HG03432 (cell line): ENCODE measurements around the gene DNAH1.

Experiments
- ATAC-seq: cut with Tn5 transposase; IDR thresholded peaks from one replicate; pipeline ENCODE4 v1.9.1; 2021; ENCODE audit warnings: mild to moderate bottlenecking, moderate library complexity; ENCODE audit not compliant: unreplicated experiment

The DNAH1 gene

DNA sequence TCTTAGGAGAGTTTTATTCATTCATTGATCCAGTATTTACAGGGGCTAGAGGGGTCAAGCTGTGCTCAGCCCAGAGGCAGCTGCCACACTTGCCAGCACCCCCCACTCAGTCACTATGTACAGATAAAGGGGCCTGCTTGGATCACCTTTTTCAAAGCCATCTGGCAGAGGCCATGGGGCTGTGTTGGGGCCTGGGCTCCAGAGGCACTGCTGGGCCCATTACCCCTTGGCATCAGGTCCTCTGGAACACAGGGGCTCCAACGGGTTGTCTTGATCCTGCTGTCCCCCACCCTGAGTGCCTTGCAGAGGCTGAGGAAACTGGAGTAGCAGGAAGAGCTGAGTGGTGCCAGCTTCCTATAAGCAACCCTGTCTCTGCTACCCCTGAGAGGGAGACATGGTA is 84.9 kb downstream of the DNAH1 start:
- ATAC-seq, result no peak

DNA sequence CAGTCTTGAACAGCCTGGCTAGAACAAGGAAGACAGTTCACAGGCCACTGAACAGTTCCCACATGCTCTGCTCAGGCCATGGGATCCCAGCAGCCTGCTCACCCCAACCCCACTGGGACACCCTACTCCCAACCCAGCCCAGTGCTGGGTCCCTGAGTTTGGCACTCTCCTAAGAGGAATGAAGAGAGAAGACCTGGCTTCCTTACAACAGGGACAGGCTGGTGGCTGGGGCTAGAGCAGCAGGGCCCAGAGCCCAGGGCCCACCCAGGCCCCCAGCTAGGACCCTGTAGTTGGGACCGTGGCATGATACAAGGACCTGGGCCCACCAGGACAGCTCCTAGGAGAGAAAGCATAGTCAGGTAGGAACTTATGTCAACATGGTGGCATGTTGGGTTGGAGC is 85.4 kb downstream of the DNAH1 start:
- ATAC-seq, result no peak

DNA sequence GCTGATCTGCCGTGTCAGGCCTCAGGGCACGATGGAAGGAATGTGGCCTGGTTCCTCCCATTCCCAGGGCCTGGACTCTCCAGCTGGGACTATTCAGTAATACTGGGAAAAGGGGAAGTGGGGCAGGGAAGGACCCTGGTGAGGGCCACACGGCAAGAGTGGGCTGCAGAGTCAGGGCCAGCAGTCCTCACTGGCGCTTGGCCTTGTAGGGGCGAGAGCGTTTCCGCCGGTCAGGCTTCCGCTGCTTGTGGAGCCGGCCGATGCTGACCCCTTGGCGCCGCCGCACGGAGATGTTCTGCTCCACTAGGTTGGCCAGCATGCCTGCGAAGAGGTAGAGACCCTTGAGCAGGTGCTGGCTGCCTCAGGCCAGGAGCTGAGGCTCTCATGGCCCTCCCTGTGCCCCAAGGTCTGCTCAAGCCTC is 86.0 kb downstream of the DNAH1 start:
- ATAC-seq, result no peak

DNA sequence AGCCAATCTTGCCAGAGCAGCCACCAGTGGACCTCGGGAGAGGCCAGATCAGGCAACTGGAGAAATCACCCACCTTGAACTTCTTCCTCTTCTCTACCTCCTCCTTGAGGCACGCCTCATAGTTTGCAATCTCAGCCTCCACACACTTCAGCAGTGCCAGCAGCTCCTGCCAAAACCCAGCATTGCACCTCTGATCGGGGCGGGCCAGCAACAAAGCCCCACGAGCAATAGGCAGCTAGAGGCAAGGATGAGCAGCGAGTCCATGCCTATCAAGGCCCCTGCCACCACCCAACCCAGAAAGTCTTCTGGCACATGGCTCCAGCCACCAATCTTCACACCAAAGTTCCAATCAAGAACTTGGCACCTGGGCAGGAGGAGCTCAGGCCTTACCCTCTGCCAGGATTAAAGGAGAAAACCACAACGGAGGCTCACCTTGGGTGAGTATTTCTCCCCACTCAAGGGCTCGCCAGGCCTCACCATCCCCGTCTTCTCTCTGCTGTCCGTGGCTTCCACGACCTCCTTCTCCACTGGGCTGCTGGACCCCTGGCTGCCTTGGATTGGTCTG is 86.7 kb downstream of the DNAH1 start:
- no peak for ATAC-seq

DNA sequence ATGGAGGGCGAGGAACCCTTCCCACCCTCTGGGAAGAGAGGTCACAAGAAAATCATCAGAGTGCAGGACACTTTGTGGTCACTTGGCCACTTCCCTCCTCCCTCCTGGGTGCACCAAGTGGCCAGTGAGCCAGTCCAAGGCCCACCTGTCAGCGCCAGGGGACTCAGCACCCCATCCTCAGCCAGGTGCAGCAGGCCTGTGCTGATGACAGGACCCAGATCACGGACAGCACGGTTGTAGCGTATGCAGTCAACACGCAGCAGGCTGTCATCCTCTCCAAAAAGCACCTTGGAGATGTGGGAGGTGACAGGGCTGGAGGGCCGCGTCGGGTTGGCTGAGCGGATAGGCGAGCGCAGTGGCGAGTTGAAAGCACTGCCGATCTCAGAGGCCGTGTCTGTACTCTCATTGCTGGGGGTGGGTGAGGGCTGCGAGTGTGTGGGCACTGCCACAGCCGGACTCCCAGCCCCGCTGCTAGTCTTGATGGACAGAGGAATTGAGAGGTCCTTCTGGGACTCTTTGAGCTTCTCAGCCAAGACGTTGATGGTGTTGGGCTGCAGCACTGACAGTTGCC is 87.2 kb downstream of the DNAH1 start:
- no peak for ATAC-seq

DNA sequence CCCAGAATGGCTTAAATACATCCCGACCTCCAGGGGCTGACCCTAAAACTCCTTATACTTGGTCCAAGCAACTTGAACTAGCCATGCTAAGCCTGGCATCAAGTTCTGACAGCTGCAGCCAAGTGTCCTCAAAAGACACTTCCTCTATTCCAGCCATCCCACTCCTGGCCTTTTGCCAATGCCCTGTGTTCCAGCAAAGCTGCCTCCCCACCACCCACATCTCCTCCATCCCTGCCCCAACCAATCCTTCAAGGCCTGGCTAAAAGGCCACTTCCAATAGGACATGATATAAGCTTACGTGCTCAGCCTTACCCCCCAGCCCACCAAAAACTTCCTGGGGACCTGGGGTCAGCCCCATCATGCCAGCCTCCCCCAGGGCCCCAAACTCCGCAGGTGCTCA is 87.8 kb downstream of the DNAH1 start:
- no peak for ATAC-seq

DNA sequence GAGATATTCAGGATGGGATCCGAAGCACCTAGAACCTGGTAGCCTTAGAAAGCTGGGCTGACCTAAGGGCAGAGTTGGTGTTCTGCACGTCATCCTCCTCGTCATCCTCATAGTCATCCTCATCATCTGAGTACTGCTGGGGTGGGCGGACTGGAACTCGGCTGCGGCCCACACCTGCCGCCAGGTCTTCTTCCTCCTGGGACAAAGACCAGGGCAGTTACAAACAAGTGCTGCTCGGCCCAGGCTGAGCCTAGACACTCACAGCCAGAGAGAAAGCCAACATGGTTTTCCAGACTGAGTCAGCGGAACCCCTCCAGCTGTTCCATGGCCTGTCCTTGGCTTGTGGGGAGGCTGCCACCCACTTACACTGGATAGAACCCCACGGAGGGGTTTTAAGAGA is 88.3 kb downstream of the DNAH1 start:
- ATAC-seq, result no peak

DNA sequence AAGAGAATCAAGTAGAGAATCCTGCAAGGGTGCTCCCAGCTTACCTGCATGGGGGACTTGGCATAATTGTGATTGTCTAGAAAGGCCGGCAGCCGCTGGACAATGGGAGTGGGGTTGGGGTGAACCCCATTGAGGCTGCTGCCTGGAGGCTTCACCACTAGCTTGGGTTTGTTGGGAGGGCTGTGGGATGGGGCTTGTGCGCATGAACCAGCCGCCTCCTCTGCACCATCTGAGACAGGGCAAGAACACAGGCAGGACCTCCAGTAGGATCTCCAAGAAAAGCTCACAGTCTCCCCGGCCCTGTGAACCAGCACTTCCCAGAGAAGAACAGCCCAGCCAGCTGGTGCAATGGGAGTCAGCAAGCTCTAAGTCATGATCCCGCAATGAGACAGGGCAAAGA is 88.9 kb downstream of the DNAH1 start:
- no peak for ATAC-seq

DNA sequence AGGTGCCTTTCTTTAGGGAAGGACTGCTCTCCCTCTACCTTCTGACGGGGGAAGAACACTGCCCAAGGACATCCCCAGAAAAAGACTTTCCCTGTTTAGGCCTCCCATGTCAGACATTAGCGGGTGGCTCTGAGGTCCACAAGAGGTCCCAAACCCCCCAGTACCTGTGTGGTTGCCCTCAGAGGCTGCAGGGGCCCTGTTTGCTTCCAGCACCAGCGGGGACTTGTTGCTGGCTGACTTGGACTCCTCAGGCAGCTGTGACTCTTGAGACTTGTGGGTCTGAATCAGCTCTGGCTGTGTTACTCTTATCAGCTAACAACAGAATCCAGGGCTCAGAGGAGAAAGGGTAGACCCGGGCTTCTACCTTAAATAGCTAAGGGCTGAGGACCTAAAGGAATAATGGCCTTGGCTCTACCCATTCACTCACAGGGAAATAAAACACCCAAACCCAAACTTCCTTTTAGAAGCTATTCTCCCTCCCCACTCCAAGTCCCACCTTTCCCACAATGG is 89.5 kb downstream of the DNAH1 start:
- ATAC-seq, result no peak

DNA sequence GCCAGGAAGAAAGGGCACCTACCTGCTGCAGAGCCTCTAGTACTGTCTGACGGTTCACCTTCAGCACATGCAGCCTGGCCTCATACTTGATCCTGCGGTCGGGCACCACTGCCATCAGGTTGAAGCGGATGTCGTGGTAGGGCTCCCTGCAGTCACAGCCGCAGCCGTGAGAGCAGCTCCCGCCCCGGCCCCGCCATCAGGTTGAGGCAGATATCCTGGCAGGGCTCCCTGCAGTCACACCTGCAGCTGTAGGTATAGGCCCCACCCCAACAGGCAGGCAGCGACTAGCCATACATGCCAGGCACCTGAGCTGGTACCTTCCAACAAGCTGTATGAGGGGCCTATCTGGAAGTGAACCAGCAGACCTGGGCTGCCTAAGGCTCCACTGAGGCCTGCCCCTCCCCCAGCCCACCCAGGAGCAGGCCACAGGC is 90.1 kb downstream of the DNAH1 start:
- ATAC-seq, result no peak

DNA sequence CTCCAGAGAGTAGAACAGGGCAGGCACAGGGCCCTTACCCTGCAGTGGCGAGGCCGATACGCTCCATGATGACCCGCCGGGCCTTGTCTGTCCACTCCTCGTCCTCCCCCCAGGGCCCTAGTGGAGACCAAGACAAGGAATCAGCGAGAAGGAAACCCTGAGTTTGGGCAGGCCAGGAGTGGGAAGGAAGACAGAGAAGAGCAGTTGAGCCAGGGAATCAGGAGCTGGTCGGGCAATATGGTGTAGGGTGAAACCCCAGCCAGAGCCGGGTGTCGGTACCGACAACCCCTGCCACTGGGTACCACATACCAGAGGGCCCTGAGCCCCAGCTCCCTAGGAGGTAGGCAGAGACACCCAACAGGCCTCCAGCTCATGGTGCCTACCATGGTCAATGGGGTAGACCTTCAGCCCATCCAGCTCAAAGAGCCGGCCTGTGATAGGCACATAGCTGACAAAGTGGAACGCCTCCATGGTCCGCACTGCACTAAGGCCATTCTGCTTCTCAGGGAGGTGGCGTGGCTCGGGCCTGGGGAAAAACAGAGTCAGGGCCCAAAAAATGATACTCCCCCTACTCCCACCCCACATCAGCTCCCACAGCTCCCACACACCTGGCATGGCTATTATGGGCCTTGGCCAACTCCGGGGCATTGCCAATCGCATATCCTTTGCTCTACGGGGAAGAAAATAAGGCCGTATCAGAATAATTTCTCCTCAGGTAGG is 90.8 kb downstream of the DNAH1 start:
- ATAC-seq, result no peak

DNA sequence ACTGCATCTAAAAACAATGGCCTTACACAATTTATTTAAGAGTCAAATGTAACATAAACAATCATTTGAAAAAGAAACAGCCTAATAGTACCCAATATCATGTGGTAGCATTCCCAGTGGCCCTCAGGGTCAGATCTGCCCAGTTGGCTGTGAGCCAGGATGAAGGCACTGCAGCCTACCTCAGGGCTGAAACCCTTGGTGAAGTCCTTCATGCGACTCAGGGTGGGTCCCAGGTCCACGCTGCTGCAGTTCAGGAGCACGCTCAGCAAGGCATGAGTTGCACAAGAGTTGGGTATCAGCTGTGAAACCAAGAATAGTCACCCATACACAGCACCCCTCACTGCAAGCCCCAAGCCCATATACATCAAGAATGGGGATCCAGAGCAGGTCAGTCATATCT is 91.7 kb downstream of the DNAH1 start:
- ATAC-seq, result no peak

DNA sequence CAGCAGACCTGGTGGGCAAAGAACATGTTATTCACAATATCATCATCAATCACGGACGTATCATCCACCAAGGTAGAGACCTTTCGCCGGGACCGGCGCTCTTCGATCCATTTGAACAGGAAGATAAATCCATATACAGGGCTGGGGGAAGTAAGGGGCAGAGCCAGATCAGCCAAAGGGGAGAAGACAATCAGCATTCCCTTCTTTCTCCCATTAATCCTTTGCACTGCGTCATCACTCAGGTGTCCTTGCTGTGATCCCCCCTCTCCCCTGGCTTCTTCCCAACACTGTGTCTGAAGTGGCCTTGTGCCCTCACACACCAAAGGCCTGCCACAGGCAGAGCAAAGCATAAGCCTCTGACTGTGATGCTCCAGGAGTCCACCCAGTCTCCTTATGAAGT is 92.3 kb downstream of the DNAH1 start:
- no peak for ATAC-seq

DNA sequence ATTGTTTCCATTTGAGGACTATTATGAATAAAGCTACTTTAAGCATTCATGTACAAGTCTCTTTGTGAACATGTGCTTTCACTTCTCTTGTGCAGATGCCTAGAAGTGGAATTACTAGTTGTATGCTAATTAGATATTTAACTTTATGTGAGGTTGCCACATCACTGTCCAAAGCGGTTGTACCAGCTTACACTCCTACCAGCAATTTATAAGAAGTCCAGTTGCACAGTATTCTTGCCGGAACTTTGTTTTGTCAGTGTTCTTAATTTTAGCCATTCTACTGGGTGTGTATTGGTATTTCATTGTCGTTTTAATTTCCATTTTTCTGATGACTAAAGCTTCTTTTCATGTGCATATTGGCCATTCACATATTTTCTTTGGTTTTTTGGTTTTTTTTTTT is 99.7 kb downstream of the DNAH1 start:
- ATAC-seq, result no peak

DNA sequence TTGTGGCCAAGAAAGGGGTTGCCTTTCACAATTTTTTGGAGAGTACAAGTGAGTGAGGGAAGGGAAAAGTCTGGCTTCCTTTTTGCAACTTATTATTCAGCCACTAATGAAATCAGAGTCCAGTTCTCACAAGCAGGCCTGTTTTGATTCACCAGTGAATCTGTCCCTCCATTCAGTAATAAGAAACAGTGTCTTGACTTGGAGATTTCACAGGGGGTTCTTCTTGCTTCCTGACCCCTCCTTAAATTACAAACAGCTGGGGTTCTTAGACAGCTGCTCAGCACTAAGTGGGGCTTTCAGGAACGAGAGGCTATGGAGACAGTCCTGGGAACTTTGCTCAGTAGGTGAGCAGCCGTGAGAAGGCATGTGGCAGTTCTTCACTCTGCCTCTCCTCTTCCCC is 104.3 kb downstream of the DNAH1 start:
- no peak for ATAC-seq

DNA sequence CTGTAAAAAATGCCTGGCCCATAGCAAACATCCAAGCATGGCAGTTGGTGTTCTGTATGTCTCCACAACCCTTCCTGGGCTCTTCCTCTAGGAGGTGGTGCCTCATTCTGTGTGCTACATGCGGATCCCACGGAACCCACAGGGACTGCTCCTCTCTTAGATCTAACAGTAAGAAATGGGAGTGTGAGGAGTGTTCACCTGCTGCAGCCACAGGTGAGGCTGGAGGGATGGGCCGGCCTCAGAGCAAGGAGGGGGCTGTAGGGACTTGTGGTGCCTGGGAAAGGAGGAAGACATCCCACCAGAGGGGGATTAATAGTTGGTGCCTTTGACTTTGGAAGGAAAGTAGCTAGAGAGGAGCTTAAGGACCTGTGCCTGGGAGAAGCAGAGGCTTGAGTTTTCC is 106.5 kb downstream of the DNAH1 start:
- no peak for ATAC-seq

DNA sequence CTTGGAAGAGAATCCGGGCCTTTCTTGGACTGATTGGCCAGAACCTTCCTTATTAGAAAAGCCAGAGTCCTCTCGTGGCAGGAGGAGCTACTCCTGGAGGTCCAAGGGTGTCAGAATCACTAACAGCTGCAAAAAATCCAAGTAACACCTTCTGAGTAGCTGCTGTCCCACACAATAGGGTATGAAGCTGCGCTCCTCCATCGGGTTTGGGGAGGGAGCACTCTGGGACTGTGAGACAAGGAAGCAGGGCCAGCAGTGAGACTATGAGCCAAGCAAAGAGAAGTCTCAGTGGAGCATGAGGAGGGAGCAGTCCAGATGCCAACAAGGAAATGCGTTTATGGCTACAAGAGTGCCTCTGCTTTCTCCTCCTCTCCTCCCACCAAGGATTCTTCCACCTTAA is 107.1 kb downstream of the DNAH1 start:
- no peak for ATAC-seq

DNA sequence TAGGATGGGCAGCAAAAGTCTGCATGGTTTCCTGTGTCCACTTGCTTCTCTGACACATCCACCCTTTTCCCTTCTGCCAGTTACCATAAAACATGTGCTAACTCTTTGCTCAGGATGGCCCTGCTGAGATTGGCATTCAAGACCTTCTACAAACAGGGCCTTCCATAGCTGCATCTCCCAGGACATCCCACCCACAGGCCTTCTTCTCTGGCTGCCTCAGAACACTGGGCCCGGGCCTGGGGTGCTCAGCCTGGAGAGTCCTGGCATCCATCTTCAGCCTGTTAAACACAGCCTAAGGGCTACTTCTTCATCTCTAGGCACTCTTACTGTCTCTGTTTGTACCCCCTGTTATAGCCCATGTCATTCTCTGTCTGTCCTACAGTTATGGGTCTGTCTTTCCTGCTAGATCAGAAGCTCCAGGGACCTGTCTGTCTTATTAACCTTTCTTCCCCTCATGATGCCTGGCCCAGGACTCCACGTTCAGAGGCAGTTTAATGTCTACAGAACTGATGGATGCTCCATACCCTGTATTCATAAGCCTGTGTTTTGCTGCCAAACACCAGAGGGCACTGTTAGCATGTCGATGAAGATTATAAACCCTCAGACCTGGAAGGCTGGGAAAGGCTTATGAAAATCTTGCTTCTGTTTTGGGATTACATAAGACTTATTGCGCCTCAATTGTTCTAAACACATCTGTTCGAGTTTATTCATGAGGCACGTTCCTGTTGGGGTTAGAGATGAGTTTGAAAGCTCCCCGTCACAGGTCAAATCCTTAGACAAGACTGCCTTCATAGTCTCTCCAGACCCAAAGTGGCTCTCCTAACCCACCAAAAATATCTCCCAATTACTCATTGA is 112.3 kb downstream of the DNAH1 start:
- no peak for ATAC-seq

DNA sequence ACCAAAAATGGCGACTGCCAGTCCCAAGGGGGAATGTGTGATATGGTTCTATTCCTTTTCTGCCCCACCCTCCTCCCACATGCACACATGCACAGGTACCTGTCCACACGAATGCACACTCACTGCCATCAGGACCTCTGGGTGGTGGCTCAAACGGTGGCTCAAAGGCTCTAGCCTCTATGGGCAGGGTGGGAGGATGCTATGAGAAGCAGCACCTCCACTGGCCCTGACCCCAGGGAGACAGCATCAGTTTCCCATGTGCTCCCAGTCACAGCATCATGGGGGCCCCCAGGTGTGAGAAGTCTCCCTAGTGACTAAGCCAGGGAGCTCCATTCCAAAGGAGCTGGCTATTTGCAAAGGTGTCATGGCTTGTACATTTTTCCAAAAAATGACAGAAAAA is 112.9 kb downstream of the DNAH1 start:
- no peak for ATAC-seq

DNA sequence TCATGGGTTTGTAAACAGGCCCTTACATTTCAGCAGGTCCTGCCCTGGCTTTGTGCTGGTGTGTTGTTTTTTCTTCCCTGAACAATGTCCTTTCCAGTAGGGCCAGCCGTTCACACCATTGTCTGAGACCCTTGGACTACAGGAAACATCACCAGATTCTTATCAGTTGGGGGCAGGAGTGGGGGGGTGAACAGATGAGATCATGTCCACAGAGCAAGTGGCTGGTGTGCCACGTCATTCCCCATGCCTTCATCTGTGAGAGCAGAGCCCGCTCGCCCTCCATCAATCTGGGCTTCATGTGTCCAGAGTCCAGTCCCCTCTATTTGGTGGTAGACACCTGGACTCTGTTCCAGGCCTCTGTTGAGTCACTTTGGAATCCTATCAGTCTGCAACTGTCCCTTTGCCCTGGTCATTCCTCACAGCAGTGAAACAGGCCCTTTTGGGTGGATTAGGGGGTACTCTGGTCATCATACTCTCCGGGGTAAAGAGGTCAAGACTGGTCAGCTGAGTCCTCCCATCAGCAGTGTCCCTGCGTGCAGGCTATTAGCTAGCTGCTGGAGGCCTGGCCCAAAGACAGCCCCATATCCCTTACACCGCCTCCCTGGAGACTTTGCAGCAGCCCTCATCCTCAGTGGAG is 113.8 kb downstream of the DNAH1 start:
- no peak for ATAC-seq

DNA sequence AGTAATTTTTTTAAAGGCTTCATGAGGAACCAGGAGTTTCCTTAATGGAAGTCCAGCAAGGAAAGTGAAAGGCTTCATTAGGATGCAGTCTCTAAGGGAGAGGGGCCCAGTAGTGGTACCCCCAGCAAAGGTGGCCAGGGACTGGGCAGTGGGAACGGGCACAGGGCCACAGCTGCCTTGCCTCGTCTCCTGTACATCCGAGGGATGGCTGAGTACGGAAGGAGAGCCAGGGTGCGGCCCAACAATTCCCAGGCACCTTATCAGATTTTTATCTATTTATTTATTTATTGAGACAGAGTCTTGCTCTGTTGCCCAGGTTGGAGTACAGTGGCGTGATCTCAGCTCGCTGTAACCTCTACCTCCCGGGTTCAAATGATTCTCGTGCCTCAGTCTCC is 114.3 kb downstream of the DNAH1 start:
- ATAC-seq, result no peak
